ENCODE measurements around the gene DNASE1.

Gene DNASE1

GRCh38 chr16:3694051-3694450 is 39.6 kb downstream of the DNASE1 start:
- no peak for DNase-seq
- H3K56ac ChIP-seq (ENCODE audit: low read length) = no peak overlapping the region
- no peak overlapping the region for H3K18ac ChIP-seq (ENCODE audit: low read length)
- no peaks in the 10 kb centered on the region for H3K27me3 ChIP-seq (ENCODE audit: insufficient read depth, low read length, poor library complexity)
- peaks cover 16% of the 10 kb centered on the region for H3K79me1 ChIP-seq (ENCODE audit: low read length)
- no peak overlapping the region for H2AK5ac ChIP-seq (ENCODE audit: low read length)
- no CpG with 5 or more reads among the region's 9 CpGs for WGBS (ENCODE audit: extremely low coverage, insufficient coverage, low lambda C conversion rate)
- no peak overlapping the region for H2BK120ac ChIP-seq (ENCODE audit: low read depth, low read length)
- peaks cover 10% of the 10 kb centered on the region for H3K79me2 ChIP-seq (ENCODE audit: control insufficient read depth, insufficient read depth, low read length)
- H4K8ac ChIP-seq (ENCODE audit: low read depth, low read length) = no peak overlapping the region
- no peak overlapping the region for H4K5ac ChIP-seq (ENCODE audit: low read length)
- no peak overlapping the region for H3K23ac ChIP-seq (ENCODE audit: low read length)
- H3K36me3 ChIP-seq (ENCODE audit: control insufficient read depth, insufficient read depth, low read length) = peaks cover 3% of the 10 kb centered on the region
- no peak overlapping the region for H2BK5ac ChIP-seq (ENCODE audit: low read length)
- no peak overlapping the region for H3K9ac ChIP-seq (ENCODE audit: low read length)
- H2BK15ac ChIP-seq (replicated peaks; ENCODE audit: low read depth) = no peak overlapping the region
- no peak overlapping the region for H3K4me2 ChIP-seq (ENCODE audit: low read length)
- H3K4ac ChIP-seq (ENCODE audit: low read depth, low read length) = no peak overlapping the region
- H3K4me3 ChIP-seq (ENCODE audit: low read length) = no peak overlapping the region
- H3K27ac ChIP-seq (ENCODE audit: low read depth, low read length) = no peak overlapping the region
- peaks cover 3% of the 10 kb centered on the region for H3K4me1 ChIP-seq (ENCODE audit: control insufficient read depth, low read depth, low read length)

DNA sequence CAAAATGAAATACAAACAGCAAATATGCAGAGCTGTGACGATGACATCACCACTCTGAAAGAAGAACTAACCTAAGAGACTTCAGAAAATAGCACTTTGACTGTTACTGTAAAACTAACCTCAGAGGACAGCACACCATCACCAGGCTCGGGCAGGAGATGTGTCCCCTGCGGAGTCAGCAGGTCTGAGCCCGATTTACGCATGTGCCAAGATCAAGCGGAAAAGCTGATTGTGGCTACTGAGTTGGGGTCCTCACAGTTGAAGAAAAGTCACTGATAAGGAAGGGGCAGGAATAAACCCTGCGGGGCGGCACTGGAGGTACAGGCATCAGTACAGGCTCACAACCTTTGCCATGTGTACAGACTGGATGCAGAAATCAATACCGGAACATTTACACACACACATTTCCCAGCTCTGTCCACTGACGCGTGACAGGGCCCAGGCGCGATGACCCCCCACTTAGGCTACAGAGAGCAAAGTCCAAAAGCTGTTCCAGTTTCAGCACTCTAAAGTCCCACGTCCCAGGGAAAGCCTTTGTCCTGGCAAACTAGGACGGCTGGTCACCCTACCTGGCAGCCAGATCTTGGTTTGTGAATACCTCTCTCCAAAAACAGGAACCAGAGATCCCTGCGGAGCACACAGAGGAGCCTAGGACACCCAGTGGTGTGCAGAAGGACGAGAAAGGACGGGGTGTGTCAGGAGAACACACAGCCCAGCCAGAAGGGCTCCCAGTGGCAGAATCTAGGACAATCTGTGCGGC is 41.3 kb downstream of the DNASE1 start:
- no peak overlapping the region for H2BK5ac ChIP-seq (ENCODE audit: low read length)
- H2AK5ac ChIP-seq (ENCODE audit: low read length) = no peak overlapping the region
- H3K9ac ChIP-seq (ENCODE audit: low read length) = no peak overlapping the region
- H3K4me2 ChIP-seq (ENCODE audit: low read length) = no peak overlapping the region
- no peak overlapping the region for H3K4ac ChIP-seq (ENCODE audit: low read depth, low read length)
- H2BK15ac ChIP-seq (replicated peaks; ENCODE audit: low read depth) = no peak overlapping the region
- H3K79me2 ChIP-seq (ENCODE audit: control insufficient read depth, insufficient read depth, low read length) = peaks cover 10% of the 10 kb centered on the region
- no peak overlapping the region for H2BK120ac ChIP-seq (ENCODE audit: low read depth, low read length)
- no peaks in the 10 kb centered on the region for H3K27me3 ChIP-seq (ENCODE audit: insufficient read depth, low read length, poor library complexity)
- no peak overlapping the region for H3K4me3 ChIP-seq (ENCODE audit: low read length)
- no CpG with 5 or more reads among the region's 19 CpGs for WGBS (ENCODE audit: extremely low coverage, insufficient coverage, low lambda C conversion rate)
- H3K79me1 ChIP-seq (ENCODE audit: low read length) = peaks cover 16% of the 10 kb centered on the region
- no peak overlapping the region for H3K56ac ChIP-seq (ENCODE audit: low read length)
- H4K5ac ChIP-seq (ENCODE audit: low read length) = no peak overlapping the region
- no peaks in the 10 kb centered on the region for H3K36me3 ChIP-seq (ENCODE audit: control insufficient read depth, insufficient read depth, low read length)
- DNase-seq = no peak
- no peak overlapping the region for H4K8ac ChIP-seq (ENCODE audit: low read depth, low read length)
- peaks cover under 1% of the 10 kb centered on the region for H3K4me1 ChIP-seq (ENCODE audit: control insufficient read depth, low read depth, low read length)
- no peak overlapping the region for H3K18ac ChIP-seq (ENCODE audit: low read length)
- no peak overlapping the region for H3K23ac ChIP-seq (ENCODE audit: low read length)
- no peak overlapping the region for H3K27ac ChIP-seq (ENCODE audit: low read depth, low read length)

DNA sequence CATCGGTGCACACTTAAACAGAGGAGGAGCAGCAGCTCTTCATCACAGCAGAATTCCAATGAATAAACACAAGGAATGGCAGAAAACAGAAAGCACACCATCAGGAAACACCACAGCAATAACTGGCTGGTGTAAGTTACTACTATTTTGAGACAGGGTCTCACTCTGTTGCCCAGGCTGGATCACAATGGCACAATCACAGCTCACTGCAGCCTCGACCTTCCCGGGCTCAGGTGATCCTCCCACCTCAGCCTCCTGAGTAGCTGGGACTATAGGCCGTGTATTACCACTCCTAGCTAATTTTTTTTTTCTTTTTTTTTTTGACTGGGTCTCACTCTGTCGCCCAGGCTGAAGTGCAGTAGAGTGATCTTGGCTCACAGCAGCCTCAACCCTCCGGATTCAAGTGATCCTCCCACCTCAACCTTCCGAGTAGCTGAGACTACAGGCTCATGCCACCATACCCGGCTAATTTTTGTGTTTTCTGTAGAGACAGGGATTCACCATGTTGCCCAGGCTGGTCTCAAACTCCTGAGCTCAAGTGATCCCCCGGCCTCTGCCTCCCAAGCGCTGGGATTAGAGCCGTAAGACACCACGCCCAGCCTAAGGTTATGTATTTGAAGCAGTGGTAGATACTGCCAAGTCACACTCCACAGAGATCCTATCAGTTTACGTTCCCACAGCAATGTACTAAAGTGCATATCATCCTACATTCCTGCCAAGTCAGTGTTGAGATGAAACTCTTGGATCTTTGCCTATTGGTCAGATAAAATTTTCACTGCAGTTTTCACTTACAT is 42.1 kb downstream of the DNASE1 start:
- H4K8ac ChIP-seq (ENCODE audit: low read depth, low read length) = no peak overlapping the region
- no peak for DNase-seq
- no peak overlapping the region for H3K18ac ChIP-seq (ENCODE audit: low read length)
- H2AK5ac ChIP-seq (ENCODE audit: low read length) = no peak overlapping the region
- no peak overlapping the region for H3K27ac ChIP-seq (ENCODE audit: low read depth, low read length)
- no peak overlapping the region for H2BK120ac ChIP-seq (ENCODE audit: low read depth, low read length)
- H3K79me2 ChIP-seq (ENCODE audit: control insufficient read depth, insufficient read depth, low read length) = peaks cover 10% of the 10 kb centered on the region
- H3K79me1 ChIP-seq (ENCODE audit: low read length) = peaks cover 14% of the 10 kb centered on the region
- H3K4me2 ChIP-seq (ENCODE audit: low read length) = no peak overlapping the region
- H3K4ac ChIP-seq (ENCODE audit: low read depth, low read length) = no peak overlapping the region
- no peak overlapping the region for H2BK15ac ChIP-seq (replicated peaks; ENCODE audit: low read depth)
- no peak overlapping the region for H2BK5ac ChIP-seq (ENCODE audit: low read length)
- no peak overlapping the region for H3K56ac ChIP-seq (ENCODE audit: low read length)
- H3K4me1 ChIP-seq (ENCODE audit: control insufficient read depth, low read depth, low read length) = no peaks in the 10 kb centered on the region
- H3K23ac ChIP-seq (ENCODE audit: low read length) = no peak overlapping the region
- no peak overlapping the region for H3K4me3 ChIP-seq (ENCODE audit: low read length)
- no peaks in the 10 kb centered on the region for H3K27me3 ChIP-seq (ENCODE audit: insufficient read depth, low read length, poor library complexity)
- H4K5ac ChIP-seq (ENCODE audit: low read length) = no peak overlapping the region
- no peak overlapping the region for H3K9ac ChIP-seq (ENCODE audit: low read length)
- H3K36me3 ChIP-seq (ENCODE audit: control insufficient read depth, insufficient read depth, low read length) = no peaks in the 10 kb centered on the region
- WGBS (ENCODE audit: extremely low coverage, insufficient coverage, low lambda C conversion rate) = no CpG with 5 or more reads among the region's 13 CpGs

DNA sequence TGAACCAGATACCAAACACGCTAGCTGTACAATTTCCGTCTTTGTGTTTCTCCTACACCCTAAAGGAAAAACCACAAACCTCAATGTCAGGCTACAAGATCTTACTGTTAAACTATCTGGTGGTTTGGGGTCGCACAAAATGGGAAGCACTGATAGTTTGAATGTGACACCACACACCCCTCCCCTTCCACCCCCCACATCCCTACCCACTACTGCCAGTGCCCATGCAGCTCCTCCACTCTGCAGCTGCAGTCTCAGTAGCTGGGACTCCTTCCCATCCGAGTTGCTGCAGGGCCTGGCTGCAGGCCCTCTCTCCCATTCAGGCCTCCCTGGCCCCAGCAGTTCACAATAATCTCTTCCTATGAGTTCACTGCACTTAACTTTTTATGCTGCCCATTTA is 44.5 kb downstream of the DNASE1 start:
- Histone ChIP-seq H3K4me1 (ENCODE audit: control insufficient read depth, low read depth, low read length) (no peaks in the 10 kb centered on the region), H3K9ac (ENCODE audit: low read length) (no peak overlapping the region), H2BK5ac (ENCODE audit: low read length) (no peak overlapping the region), H3K4me3 (ENCODE audit: low read length) (no peak overlapping the region), H3K79me2 (ENCODE audit: control insufficient read depth, insufficient read depth, low read length) (peaks cover 11% of the 10 kb centered on the region), H3K4ac (ENCODE audit: low read depth, low read length) (no peak overlapping the region), H3K18ac (ENCODE audit: low read length) (no peak overlapping the region), H3K56ac (ENCODE audit: low read length) (no peak overlapping the region), H3K23ac (ENCODE audit: low read length) (no peak overlapping the region), H2BK15ac (replicated peaks; ENCODE audit: low read depth) (no peak overlapping the region), H4K8ac (ENCODE audit: low read depth, low read length) (no peak overlapping the region), H2AK5ac (ENCODE audit: low read length) (no peak overlapping the region), H3K4me2 (ENCODE audit: low read length) (no peak overlapping the region), H4K5ac (ENCODE audit: low read length) (no peak overlapping the region), H3K27me3 (ENCODE audit: insufficient read depth, low read length, poor library complexity) (no peaks in the 10 kb centered on the region), H2BK120ac (ENCODE audit: low read depth, low read length) (no peak overlapping the region), H3K79me1 (ENCODE audit: low read length) (peaks cover 12% of the 10 kb centered on the region), H3K27ac (ENCODE audit: low read depth, low read length) (no peak overlapping the region), H3K36me3 (ENCODE audit: control insufficient read depth, insufficient read depth, low read length) (no peaks in the 10 kb centered on the region)
- no peak for DNase-seq
- WGBS (ENCODE audit: extremely low coverage, insufficient coverage, low lambda C conversion rate) = no CpG with 5 or more reads among the region's 4 CpGs

GRCh38 chr16:3701531-3701930 is 47.0 kb downstream of the DNASE1 start:
- Histone ChIP-seq H3K36me3 (ENCODE audit: control insufficient read depth, insufficient read depth, low read length) (no peaks in the 10 kb centered on the region), H3K4me2 (ENCODE audit: low read length) (no peak overlapping the region), H3K4me1 (ENCODE audit: control insufficient read depth, low read depth, low read length) (no peaks in the 10 kb centered on the region), H3K9ac (ENCODE audit: low read length) (no peak overlapping the region), H3K23ac (ENCODE audit: low read length) (no peak overlapping the region), H3K56ac (ENCODE audit: low read length) (no peak overlapping the region), H3K79me2 (ENCODE audit: control insufficient read depth, insufficient read depth, low read length) (peaks cover 2% of the 10 kb centered on the region), H2AK5ac (ENCODE audit: low read length) (no peak overlapping the region), H4K5ac (ENCODE audit: low read length) (no peak overlapping the region), H2BK120ac (ENCODE audit: low read depth, low read length) (no peak overlapping the region), H3K4ac (ENCODE audit: low read depth, low read length) (no peak overlapping the region), H3K18ac (ENCODE audit: low read length) (no peak overlapping the region), H2BK5ac (ENCODE audit: low read length) (no peak overlapping the region), H2BK15ac (replicated peaks; ENCODE audit: low read depth) (no peak overlapping the region), H3K4me3 (ENCODE audit: low read length) (no peak overlapping the region), H3K27ac (ENCODE audit: low read depth, low read length) (no peak overlapping the region), H3K79me1 (ENCODE audit: low read length) (peaks cover 3% of the 10 kb centered on the region), H4K8ac (ENCODE audit: low read depth, low read length) (no peak overlapping the region), H3K27me3 (ENCODE audit: insufficient read depth, low read length, poor library complexity) (no peaks in the 10 kb centered on the region)
- no CpG with 5 or more reads among the region's 4 CpGs for WGBS (ENCODE audit: extremely low coverage, insufficient coverage, low lambda C conversion rate)
- DNase-seq = no peak
